ENCODE data around the gene CAB39.

CAB39 gene

DNA sequence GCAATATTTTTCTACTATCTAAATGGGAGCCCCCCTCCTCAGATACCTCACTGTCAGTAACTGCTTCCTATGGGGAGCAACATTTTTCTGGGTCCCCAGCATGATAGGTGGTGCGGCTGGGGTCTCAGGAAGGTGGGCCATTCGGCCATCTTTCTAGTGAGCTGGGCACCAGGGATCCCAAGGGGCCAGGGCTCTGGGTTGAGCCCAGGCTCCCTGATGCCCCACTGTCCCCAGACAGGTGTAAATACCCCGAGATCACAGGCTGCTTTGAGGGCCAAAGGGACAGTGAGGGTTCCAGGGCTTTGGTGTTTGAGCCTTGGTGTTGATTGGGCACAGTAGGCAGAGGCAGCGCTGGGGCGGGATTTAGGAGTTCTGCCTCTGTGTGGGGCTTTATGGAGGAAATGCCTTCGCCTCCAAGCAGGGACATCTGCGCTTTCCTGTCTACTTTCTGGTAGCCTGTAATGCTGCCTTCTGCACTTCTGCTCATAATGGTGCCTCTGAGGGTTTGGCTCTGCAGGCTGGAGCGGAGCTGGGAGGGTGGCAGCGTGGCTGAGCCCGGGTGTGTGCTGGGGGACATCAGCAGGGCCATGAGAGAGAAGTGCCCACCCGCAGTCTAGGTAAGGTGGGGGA lies 157.4 kb downstream of the CAB39 start:
- TF ChIP-seq, protein P1, sequence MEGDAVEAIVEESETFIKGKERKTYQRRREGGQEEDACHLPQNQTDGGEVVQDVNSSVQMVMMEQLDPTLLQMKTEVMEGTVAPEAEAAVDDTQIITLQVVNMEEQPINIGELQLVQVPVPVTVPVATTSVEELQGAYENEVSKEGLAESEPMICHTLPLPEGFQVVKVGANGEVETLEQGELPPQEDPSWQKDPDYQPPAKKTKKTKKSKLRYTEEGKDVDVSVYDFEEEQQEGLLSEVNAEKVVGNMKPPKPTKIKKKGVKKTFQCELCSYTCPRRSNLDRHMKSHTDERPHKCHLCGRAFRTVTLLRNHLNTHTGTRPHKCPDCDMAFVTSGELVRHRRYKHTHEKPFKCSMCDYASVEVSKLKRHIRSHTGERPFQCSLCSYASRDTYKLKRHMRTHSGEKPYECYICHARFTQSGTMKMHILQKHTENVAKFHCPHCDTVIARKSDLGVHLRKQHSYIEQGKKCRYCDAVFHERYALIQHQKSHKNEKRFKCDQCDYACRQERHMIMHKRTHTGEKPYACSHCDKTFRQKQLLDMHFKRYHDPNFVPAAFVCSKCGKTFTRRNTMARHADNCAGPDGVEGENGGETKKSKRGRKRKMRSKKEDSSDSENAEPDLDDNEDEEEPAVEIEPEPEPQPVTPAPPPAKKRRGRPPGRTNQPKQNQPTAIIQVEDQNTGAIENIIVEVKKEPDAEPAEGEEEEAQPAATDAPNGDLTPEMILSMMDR (IDR thresholded peaks at IDR 0.05; ENCODE audit: low read length, missing control alignments): no peak
- no peak for DNase-seq (ENCODE audit: low read depth)
- H3K4me3 ChIP-seq (replicated peaks; ENCODE audit: low read depth, low read length): no peak overlapping the region

All from fibroblast of pulmonary artery (primary cell).